HepG2 (cell line): Measurements from ENCODE around the gene HNRNPF. TPM values are rescaled to one million over a fixed set of nuclear protein-coding genes. Genes with fewer than 3 reads are reported as not detected.

Experiments used
- GATAD1 ChIP-seq: IDR thresholded peaks from 2 replicates; pipeline ENCODE4 v1.6.1; 2016; ENCODE audit warnings: missing genetic modification reagents, missing compliant biosample characterization
- GMEB2 ChIP-seq: IDR thresholded peaks from 2 replicates; pipeline ENCODE4 v1.6.1; 2016; ENCODE audit warnings: missing biosample characterization, missing genetic modification reagents, low read depth
- GTF2F1 ChIP-seq: fragments of 150-350 bp; IDR thresholded peaks from 2 replicates; pipeline ENCODE4 v1.6.1; 2014; ENCODE audit warnings: low read length
- POLR2G ChIP-seq: fragments of 200-400 bp; formaldehyde crosslinking; IDR thresholded peaks from 2 replicates; pipeline ENCODE4 v1.6.1; 2018; ENCODE audit warnings: mild to moderate bottlenecking, low read depth, low read length, moderate library complexity
- ZBTB34 ChIP-seq: sonication (generic); formaldehyde crosslinking; IDR thresholded peaks from 2 replicates; pipeline ENCODE4 v1.8.0; 2022; ENCODE audit warnings: mild to moderate bottlenecking, missing genetic modification reagents
- ZC3H13 ChIP-seq: sonication (generic); formaldehyde crosslinking; IDR thresholded peaks from 2 replicates; pipeline ENCODE4 v1.8.1; 2023; ENCODE audit warnings: mild to moderate bottlenecking, missing genetic modification reagents, moderate library complexity
- ZNF503 ChIP-seq: sonication (generic); formaldehyde crosslinking; IDR thresholded peaks from 2 replicates; pipeline ENCODE4 v1.4.0; 2020; ENCODE audit warnings: missing genetic modification reagents
- ZNF589 ChIP-seq: sonication (generic); formaldehyde crosslinking; conservative IDR thresholded peaks from 2 replicates; pipeline ENCODE4 v1.8.0; 2022; ENCODE audit warnings: mild to moderate bottlenecking, moderate library complexity, missing genetic modification reagents
- ZNF615 ChIP-seq: sonication (generic); formaldehyde crosslinking; IDR thresholded peaks from 2 replicates; pipeline ENCODE4 v1.5.0; 2020; ENCODE audit warnings: mild to moderate bottlenecking, missing genetic modification reagents, borderline replicate concordance
- ZNF782 ChIP-seq: sonication (generic); formaldehyde crosslinking; IDR thresholded peaks from 2 replicates; pipeline ENCODE4 v1.4.0; 2020; ENCODE audit warnings: missing genetic modification reagents, mild to moderate bottlenecking, borderline replicate concordance
- polyA plus RNA-seq, 8 experiments: library from polyadenylated mRNA; depleted of rRNA in 3 of 8; stranded (reverse) in 7 of 8; unstranded in 1 of 8; fragments of >200 nt; fragmentation: Illumina TruSeq in 4 of 8; extraction: Trizol in 4 of 8; gene quantifications; 2 replicates each; pipeline versions ENCODE4 v1.2.1 to v1.2.3, GENCODE V29; 2011 to 2016; ENCODE audit warnings: low read depth in 4 of 8, missing spikeins in 1 of 8, mixed read lengths in 1 of 8; ENCODE audit not compliant: insufficient read depth in 1 of 8
- total RNA-seq, 5 experiments: library from RNA; depleted of rRNA; stranded (reverse); fragments of >200 nt; fragmentation: Illumina TruSeq; extraction: Trizol; gene quantifications; 2 replicates each; pipeline ENCODE4 v1.2.3, GENCODE V29; 2016; ENCODE audit warnings: low read depth in 1 of 5
- TF ChIP-seq, protein P1 (sequence below): sonication (generic); formaldehyde crosslinking; IDR thresholded peaks from 2 replicates; pipeline ENCODE4 v1.4.0; 2020; ENCODE audit warnings: missing genetic modification reagents, borderline replicate concordance
- TF ChIP-seq, protein P2 (sequence below): sonication (generic); formaldehyde crosslinking; conservative IDR thresholded peaks from 2 replicates; pipeline ENCODE4 v1.8.0; 2022; ENCODE audit warnings: low read depth, missing genetic modification reagents
- TF ChIP-seq, protein P3 (sequence below): sonication (generic); formaldehyde crosslinking; IDR thresholded peaks from 2 replicates; pipeline ENCODE4 v1.4.0; 2020; ENCODE audit warnings: missing genetic modification reagents

The HNRNPF gene
- total and polyA plus RNA-seq, 2 of the 13 experiments (the other 11 are each of a cell fraction or from before 2014, with no cell fraction given), result 166 to 308 TPM

GRCh38 chr10:43396061-43396927 lies 12.7 kb downstream of the HNRNPF start (continued):
- TF ChIP-seq, protein P1, sequence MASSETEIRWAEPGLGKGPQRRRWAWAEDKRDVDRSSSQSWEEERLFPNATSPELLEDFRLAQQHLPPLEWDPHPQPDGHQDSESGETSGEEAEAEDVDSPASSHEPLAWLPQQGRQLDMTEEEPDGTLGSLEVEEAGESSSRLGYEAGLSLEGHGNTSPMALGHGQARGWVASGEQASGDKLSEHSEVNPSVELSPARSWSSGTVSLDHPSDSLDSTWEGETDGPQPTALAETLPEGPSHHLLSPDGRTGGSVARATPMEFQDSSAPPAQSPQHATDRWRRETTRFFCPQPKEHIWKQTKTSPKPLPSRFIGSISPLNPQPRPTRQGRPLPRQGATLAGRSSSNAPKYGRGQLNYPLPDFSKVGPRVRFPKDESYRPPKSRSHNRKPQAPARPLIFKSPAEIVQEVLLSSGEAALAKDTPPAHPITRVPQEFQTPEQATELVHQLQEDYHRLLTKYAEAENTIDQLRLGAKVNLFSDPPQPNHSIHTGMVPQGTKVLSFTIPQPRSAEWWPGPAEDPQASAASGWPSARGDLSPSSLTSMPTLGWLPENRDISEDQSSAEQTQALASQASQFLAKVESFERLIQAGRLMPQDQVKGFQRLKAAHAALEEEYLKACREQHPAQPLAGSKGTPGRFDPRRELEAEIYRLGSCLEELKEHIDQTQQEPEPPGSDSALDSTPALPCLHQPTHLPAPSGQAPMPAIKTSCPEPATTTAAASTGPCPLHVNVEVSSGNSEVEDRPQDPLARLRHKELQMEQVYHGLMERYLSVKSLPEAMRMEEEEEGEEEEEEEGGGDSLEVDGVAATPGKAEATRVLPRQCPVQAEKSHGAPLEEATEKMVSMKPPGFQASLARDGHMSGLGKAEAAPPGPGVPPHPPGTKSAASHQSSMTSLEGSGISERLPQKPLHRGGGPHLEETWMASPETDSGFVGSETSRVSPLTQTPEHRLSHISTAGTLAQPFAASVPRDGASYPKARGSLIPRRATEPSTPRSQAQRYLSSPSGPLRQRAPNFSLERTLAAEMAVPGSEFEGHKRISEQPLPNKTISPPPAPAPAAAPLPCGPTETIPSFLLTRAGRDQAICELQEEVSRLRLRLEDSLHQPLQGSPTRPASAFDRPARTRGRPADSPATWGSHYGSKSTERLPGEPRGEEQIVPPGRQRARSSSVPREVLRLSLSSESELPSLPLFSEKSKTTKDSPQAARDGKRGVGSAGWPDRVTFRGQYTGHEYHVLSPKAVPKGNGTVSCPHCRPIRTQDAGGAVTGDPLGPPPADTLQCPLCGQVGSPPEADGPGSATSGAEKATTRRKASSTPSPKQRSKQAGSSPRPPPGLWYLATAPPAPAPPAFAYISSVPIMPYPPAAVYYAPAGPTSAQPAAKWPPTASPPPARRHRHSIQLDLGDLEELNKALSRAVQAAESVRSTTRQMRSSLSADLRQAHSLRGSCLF, result no peak
- TF ChIP-seq GTF2F1 (no peak), ZNF503 (no peak), GATAD1 (0 out of 2 replicates have a peak, but pooled peaks have one; percentile 44), ZBTB34 (CRISPR knock-in tag) (no peak), ZNF589 (CRISPR knock-in tag) (no peak; the same call in 1 of the 2 replicates), GMEB2 (no peak), POLR2G (peak; percentile 64), ZNF615 (CRISPR knock-in tag) (no peak), ZC3H13 (no peak), ZNF782 (CRISPR knock-in tag) (no peak)
- TF ChIP-seq, protein P2, sequence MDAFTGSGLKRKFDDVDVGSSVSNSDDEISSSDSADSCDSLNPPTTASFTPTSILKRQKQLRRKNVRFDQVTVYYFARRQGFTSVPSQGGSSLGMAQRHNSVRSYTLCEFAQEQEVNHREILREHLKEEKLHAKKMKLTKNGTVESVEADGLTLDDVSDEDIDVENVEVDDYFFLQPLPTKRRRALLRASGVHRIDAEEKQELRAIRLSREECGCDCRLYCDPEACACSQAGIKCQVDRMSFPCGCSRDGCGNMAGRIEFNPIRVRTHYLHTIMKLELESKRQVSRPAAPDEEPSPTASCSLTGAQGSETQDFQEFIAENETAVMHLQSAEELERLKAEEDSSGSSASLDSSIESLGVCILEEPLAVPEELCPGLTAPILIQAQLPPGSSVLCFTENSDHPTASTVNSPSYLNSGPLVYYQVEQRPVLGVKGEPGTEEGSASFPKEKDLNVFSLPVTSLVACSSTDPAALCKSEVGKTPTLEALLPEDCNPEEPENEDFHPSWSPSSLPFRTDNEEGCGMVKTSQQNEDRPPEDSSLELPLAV (CRISPR knock-in tag), result no peak; the same call in 1 of the 2 replicates
- TF ChIP-seq, protein P3, sequence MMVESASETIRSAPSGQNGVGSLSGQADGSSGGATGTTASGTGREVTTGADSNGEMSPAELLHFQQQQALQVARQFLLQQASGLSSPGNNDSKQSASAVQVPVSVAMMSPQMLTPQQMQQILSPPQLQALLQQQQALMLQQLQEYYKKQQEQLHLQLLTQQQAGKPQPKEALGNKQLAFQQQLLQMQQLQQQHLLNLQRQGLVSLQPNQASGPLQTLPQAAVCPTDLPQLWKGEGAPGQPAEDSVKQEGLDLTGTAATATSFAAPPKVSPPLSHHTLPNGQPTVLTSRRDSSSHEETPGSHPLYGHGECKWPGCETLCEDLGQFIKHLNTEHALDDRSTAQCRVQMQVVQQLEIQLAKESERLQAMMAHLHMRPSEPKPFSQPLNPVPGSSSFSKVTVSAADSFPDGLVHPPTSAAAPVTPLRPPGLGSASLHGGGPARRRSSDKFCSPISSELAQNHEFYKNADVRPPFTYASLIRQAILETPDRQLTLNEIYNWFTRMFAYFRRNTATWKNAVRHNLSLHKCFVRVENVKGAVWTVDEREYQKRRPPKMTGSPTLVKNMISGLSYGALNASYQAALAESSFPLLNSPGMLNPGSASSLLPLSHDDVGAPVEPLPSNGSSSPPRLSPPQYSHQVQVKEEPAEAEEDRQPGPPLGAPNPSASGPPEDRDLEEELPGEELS, result no peak
